T-helper 1 cell (primary cell): ENCODE results near the gene RHOT1.
"Not testable (repeated sequence)": the region's sequence is repeated elsewhere in the genome, so short reads cannot be mapped to it uniquely, and the experiment has no call there.

Source experiments
- DNase-seq, 5 donors: peaks; one replicate each; pipeline ENCODE4 v3.0.0-alpha.2; 2012 to 2020
- total RNA-seq, 4 donors: gene quantifications; one replicate each; lab custom pipeline; 2026; lab: John Stamatoyannopoulos, UW

Gene RHOT1
- total RNA-seq, result 48.5 to 55.3 (median 50.3) reads per million in 4 donors

GRCh38 chr17:32142038-32142856 lies at the start of gene RHOT1:
TSS of gene RHOT1 (plus strand) at chr17:32142502. CDS start at chr17:32142693, 191 bp downstream.
- DNase-seq, result peak; percentile 51 to 79 (median 62)

DNA sequence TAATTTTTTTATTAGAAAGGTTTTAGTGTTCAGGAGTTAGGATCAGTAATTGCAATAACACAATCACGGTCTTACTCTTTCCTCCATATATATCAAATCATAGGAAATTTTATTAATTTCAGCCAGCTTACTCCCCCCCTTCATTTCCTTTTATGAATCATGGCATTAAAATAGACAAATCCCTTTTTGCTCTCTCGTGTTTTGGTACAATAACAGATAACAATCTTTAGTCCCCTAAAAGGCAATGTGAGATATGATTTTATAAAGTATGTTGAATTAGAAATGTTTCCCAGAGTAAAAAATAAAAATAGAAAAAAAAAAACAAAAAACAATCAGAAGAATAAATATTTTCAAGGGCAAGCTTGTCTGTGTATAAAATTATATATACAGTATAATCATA lies 42.6 kb upstream of the RHOT1 start:
- DNase-seq, result no peak

DNA sequence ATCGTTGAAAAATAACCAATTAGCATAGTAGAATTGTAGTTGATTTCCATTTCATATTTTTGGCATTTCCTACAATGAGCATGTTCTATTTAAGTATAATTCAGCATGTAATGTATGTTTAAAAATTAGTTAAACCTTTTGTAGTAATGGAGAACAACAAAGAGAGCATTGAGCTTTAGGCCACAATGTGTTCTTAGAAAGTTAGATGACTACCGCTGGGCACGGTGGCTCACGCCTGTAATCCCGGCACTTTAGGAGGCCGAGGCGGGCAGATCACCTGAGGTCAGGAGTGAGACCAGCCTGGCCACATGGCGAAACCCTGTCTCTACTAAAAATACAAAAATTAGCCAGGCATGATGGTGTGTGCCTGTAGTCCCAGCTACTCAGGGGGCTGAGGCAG lies 42.0 kb upstream of the RHOT1 start:
- not testable (repeated sequence) for DNase-seq

- no peak for DNase-seq
Measured at GRCh38 chr17:32100971-32101631, 41.2 kb upstream of the RHOT1 start.

GRCh38 chr17:32102172-32102571 lies 40.1 kb upstream of the RHOT1 start:
- no peak for DNase-seq

GRCh38 chr17:32102646-32103186 lies 39.6 kb upstream of the RHOT1 start:
- no peak for DNase-seq

GRCh38 chr17:32103476-32104113 lies 38.7 kb upstream of the RHOT1 start:
- DNase-seq, result no peak

- DNase-seq, result peak in 1 of 5 donors; percentile 43
Measured at GRCh38 chr17:32104158-32104557, 38.1 kb upstream of the RHOT1 start.

- not testable (repeated sequence) for DNase-seq
Measured at GRCh38 chr17:32106471-32106981, 35.8 kb upstream of the RHOT1 start.

- DNase-seq, result not testable (repeated sequence)
Measured at GRCh38 chr17:32107194-32107593, 35.1 kb upstream of the RHOT1 start.

- DNase-seq, result no peak
Measured at GRCh38 chr17:32110596-32110995, 31.7 kb upstream of the RHOT1 start.

DNA sequence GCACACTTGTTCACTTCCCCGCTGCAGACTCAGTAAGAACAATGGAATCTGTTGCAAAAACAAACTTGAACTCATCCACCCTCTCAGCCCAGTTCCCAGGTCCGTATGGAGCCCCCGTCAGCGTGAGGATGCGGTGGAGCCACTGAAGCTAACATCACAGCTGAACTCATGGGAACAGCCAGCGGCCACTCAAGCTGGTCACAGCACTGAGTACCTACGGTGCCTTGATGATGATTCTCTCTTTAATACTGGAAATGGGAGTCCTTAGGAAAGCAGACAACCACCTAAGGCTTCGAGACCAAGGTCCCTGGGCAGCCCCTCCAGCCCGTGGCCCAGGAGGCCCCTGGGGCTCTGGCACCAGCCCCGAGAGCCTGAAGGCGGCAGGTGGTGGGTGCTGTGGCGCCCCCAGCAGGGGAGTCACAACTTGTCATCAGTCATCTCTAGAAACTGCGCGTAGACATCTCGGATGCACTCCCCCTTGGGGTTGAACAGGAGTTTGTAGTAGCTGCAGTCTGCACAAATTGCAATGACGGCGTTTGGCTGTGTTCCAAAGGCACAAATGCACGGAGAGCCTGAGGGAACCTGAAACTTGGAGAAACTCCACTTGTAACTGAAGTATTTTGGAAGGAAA lies 31.0 kb upstream of the RHOT1 start:
- peak in 3 of 5 donors; percentile 8 to 46 (median 23) for DNase-seq

- no peak for DNase-seq
Measured at GRCh38 chr17:32112416-32112815, 29.9 kb upstream of the RHOT1 start.

DNA sequence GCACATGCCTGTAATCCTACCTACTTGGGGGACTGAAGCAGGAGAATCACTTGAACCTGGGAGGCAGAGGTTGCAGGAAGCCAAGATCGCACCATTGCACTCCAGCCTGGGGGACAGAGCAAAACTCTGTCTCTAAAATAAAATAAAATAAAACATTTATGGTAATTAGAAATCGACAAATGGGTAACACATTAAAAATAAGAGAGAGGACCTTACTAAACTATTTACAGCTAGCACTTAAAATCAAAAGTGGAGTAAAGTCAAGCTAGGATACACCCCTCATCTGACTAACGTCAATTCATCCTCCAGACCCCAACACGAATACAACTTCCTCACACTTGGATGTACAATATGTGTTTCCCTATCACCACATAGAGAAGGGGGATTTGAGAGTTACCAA lies 27.8 kb upstream of the RHOT1 start:
- DNase-seq, result no peak

DNA sequence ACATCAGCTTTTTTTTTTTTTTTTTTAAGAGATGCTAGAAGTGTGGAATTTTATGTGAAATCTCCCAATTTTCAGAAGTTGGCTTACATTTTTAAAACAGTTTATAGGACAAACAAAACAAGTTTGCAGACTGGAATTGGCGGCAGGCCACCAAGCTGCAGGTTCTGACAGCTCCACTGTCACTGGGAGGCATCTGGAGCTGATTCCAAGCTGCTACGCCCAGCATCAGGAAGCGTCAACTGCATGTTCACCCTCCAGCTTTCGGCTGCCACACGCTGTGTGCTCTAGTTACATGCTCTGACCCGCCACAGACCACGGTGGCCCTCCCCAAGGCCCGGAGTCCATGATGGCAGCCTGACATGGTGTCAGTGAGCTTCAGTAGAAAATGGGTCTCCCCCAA lies 26.8 kb upstream of the RHOT1 start:
- DNase-seq, result not testable (repeated sequence)

DNA sequence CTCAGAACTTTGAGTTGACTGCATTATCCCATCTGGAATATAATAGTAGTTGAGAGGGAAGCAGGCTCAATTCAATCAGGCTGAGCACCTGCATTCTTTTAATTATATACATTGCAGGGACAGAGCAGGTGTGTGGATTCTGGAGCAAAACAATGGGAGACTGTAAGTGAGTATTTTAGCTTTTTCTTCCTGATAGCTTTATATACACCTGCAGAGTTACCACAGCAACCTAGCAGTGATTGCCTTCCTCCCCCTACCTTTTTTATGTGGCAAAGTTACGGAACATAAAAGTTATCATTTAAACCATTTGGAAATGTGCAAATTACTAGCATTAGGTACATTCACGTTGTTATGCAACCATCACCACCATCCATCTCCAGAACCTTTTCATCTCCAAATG lies 25.4 kb upstream of the RHOT1 start:
- no peak for DNase-seq

DNA sequence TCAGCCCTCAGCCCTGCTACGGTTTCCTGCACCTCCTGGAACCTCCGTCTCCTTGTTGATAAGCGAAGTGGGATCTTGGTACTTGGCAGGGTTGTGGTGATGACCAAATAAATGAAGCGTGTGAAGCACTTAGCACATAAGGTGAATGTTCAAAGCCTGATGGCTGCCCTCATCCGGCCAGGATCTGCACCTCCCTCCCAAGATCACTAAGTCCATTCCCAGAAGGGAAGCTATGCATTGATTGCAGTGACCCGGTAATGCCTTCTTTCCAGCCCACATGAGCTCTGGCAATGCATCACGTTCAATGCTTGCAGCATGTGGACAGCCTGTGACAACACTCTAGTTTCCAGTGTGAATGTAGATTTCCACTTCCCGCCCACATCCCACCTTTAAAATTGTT lies 24.9 kb upstream of the RHOT1 start:
- no peak for DNase-seq

GRCh38 chr17:32118088-32118487 lies 24.2 kb upstream of the RHOT1 start:
- DNase-seq, result not testable (repeated sequence)

DNA sequence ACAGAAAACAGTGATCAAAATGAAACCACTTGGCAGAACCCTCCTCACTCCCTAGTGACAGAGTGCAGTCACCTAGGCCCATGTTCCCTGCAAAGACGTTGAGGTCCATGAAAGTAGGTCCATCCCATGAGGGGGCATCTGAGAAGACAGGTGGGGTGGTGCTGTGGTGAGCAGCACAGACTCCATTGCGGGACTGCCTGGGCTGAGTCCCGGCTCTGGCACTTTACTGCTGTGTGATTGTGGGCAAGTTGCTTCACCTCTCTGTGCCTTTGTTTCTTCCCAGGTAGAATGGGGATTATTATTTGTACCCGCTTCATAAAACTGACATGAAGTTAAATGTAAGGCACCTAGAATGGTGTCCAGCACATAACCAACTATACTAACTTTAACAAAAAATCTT lies 23.5 kb upstream of the RHOT1 start:
- no peak for DNase-seq

- no peak for DNase-seq
Measured at GRCh38 chr17:32120141-32120540, 22.2 kb upstream of the RHOT1 start.

DNA sequence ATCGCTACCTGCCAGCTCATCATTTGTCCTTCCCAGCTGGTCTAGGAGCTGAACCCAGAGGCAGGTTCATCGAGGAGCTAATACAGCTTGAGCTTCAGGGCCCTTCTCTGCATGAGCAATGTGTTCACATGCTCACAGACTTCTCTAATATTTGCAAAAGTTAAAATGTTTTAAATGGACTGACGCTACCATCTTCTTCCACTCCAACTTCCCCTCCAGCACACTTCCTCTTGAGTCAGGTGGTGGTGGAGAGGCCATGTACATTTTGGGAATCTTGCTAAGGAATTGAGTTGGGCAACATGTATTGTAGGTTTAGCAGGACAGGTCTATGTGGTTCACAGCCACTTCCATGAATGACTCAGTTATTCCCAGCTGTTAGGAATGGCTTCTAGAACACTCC lies 21.6 kb upstream of the RHOT1 start:
- no peak for DNase-seq

- DNase-seq, result no peak
Measured at GRCh38 chr17:32123782-32124181, 18.5 kb upstream of the RHOT1 start.
